ENCODE data around the gene BRD3OS.

GRCh38 chr9:134027561-134027960 is 2.3 kb downstream of the BRD3OS start:
- no peak for TF ChIP-seq NFIC (IDR thresholded peaks at IDR 0.05; ENCODE audit: low read depth, low read length)
- no peak for TF ChIP-seq POLR2AphosphoS5 (IDR thresholded peaks at IDR 0.05; ENCODE audit: low read length)
- no peak for TF ChIP-seq RBBP5 (conservative IDR thresholded peaks at IDR 0.05)
- no peak for TF ChIP-seq ZNF274 (IDR thresholded peaks at IDR 0.05; ENCODE audit: insufficient read depth, insufficient read length)
- TF ChIP-seq MXI1 (IDR thresholded peaks at IDR 0.05; ENCODE audit: low read depth, low read length) = no peak
- TF ChIP-seq CTCF (IDR thresholded peaks at IDR 0.05 in 2 of 3, conservative IDR thresholded peaks at IDR 0.05 in 1 of 3; ENCODE audit: control insufficient read depth in 2 of 3, extremely low read depth in 1 of 3, insufficient read depth in 1 of 3, low read depth in 3 of 3, low read length in 3 of 3) = no peak
- TF ChIP-seq SMC3 (IDR thresholded peaks at IDR 0.05; ENCODE audit: borderline replicate concordance, low read length) = no peak
- TF ChIP-seq SPI1 (IDR thresholded peaks at IDR 0.05; ENCODE audit: borderline replicate concordance, insufficient read depth, low read depth, low read length) = no peak
- no peak for TF ChIP-seq USF2 (IDR thresholded peaks at IDR 0.05; ENCODE audit: borderline replicate concordance, low read depth, low read length)
- TF ChIP-seq ATF2 (IDR thresholded peaks at IDR 0.05; ENCODE audit: low read length) = no peak
- no peak for TF ChIP-seq KDM1A (IDR thresholded peaks at IDR 0.05; ENCODE audit: borderline replicate concordance)

All from GM12878 (cell line).